GM19240 (cell line): ENCODE measurements around the gene ENTPD1.
"Not testable (repeated sequence)": the region's sequence is repeated elsewhere in the genome, so short reads cannot be mapped to it uniquely, and the experiment has no call there.

Experiments used
- DNase-seq: peaks from one replicate; pipeline ENCODE4 v3.0.0; 2011; ENCODE audit warnings: low spot score; ENCODE audit not compliant: insufficient read length

ENTPD1 gene

DNA sequence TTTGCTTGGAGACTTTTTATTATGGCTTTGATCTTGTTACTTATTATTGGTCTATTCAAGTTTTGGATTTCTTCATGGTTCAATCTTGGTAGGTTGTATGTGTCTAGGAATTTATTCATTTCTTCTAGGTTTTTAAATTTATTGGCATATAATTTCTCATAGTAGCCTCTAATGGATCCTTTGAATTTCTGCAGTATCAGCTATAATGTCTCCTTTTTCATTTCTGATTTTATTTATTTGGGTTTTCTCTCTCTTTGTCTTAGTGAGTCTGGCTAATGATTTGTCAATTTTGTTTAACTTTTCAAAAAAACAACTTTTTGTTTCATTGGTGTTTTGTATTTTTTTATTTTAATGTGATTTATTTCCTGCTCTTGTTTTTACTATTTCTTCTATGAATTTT, 160.1 kb downstream of the ENTPD1 start:
- not testable (repeated sequence) for DNase-seq
